Measurements from ENCODE around the gene RERE.

Gene RERE

DNA sequence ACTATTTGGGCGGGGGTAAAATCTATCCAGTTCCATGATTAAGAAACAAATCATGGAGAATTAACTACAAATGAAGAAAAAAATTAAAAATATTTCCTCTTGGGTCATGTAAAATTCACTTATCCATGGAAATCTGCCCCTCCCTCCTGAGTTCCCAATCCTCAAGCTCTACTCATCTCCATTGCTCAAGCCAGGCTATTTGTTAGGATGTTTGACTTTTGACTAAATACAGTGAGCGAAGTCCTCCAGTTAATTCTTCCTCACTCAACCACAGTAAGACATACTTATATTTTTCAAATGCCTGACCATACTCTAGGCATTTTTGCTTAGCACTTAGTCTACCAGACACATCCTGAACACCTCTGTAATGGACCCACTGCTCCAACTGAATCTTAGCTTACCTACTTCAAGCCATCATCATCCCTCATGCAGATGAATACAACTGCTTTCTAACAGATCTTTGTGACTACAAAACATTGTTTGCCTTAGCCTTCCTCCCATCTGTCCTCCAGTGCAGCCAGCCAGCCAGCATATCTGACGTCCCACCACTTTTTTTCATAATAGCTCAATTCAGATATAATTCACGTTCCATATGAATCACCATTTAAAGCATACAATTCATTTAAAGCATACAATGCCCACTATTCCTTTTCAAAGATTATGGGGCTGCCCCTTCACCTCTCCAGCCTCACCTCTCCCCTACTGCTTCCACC is 154.2 kb downstream of the RERE start:
- no peak for DNase-seq

DNA sequence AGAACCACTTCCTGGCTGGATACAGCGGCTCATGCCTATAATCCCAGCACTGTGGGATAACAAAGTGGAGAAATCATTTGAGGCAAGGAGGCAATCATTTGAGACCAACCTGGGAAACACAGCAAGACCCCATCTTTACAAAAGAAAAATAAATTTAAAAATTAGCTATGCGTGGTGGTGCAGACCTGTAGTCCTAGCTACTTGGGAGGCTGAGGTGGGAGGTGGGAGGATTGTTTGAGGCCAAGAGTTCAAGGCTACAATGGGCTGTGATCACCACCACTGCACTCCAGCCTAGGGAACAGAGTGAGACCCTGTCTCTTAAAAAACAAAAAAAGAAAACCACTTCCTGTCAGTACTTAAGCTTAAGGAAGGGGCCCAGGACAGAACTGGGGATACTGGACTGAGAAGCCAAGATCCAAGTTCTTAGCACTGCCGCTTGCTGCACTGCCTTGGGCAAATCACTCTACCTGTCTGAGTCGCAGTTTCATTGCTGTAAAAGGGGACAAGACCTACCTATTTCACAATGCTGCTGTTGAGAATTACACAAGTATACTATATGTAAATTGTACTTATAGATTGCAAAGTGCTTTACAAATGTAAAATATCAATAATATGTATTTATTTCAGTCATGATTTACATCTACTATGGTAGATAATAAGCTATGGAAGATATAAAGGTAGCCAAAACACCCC is 154.9 kb downstream of the RERE start:
- DNase-seq = no peak

DNA sequence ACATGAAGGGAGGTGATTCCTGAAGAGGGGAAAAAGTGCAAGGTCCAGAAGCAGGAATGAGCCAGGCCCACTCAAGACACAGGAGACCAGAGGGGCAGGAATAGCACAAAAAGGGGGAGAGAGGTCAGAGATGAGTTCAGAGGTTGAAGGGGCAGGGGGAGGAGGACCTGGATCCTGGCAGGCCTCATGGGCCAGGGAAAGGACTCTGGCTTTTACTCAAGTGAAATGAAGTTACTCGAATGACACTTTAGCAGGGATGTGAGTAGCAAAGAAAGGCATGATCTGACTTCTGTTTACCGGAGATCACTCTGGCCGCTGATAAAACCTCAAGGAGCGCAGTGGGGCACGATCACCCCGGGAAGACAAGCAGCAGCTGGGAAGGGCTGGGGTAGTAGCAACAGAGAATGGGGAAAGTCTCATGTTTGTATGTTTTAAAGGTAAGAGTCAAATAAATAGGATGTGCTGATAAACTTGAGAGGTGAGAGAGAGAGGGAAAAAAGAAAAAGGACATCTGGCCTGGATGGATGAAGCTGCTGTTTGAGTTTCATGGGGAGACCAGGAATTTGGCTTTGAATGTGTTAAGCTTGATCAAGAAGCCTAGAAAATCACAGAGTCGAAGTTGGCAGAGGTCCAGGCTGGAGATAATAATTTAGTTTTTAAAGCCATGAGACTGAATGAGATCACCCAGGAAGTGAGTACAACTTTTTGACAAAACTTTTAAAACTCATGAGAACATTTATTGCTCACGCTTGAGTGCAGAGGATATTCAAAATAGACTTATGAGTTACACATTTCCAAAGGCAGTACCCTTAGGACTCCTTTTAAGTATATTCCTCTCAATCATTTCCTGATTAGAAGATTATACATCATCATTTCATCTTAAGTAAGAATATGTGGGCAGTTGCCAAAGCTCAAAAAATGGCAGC is 156.0 kb downstream of the RERE start:
- DNase-seq = no peak

DNA sequence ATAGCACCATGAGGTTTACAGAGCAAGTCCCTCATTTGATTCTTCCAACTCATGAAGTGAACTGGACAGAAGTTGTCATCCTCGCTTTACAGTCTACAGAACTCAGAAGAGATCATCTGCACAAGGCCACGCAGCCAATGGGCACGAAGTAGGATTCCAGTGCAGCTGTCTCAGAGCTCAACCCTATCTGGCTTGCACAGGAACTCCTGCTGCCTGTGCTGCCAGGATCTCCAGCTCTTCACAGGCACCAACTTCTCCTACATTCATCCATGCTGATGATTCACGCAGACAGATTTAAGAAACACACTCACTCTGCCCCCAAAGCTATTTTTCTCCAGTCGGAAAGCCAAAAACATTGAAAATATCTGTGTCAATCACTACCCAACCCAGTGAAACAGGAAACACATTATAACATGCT is 157.0 kb downstream of the RERE start:
- DNase-seq = no peak

DNA sequence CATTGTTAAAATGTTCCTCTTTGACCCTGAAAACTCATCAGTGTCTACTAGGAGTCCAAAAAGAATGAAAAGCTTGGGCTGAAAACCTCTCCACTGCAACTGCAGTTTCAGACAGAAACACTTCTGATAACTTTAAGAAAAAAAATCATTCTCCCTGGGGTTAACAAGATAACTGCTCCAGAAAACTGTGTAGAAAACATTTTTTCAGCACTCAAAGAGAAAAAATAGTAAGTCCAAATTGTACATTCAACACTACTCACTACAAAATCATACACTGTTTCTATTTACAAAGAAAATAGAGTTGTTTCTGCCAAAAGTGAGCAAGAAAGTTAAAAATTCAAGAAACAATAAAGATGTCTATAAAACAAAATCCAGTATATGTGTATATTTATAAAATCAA is 157.8 kb downstream of the RERE start:
- DNase-seq = no peak

DNA sequence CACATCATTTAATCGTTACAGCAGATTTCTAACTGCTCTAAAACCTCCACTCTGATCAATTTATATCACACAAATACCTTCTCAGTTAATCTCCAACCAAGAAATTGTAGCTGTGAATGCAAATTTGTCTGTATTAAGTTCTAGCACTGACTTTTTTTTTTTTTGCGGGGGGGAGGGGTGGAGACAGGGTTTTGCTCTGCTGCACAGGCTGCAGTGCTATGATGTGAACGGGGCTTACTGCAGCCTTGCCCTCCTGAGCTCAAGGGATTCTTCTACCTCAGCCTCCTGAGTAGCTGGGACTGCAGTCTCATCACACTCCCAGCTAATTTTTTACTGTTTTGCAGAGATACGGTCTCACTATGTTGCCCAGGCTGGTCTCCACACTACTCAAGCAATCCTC is 163.6 kb downstream of the RERE start:
- DNase-seq = no peak

DNA sequence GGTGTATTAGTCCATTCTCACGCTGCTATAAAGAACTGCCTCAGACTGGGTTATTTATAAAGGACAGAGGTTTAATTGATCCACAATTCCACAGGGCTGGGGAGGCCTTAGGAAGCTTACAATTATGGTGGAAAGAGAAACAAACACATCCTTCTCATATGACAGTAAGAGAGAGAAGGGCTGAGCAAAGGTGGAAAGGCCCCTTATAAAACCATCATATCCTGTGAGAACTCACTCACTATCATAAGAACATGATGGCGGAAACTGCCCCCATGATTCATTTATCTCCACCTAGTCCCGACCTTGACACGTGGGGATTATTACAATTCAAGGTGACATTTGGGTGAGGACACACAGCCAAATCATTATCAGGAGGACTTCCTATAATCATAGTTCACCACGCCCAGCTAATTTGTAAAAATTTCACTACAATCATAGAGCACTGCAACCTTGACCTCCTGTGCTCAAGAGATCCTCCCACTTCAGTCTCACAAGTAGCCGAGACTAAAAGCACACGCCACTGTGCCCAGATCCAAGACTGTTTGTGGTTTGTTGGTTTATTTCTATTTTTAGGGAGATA is 164.9 kb downstream of the RERE start:
- DNase-seq = no peak

DNA sequence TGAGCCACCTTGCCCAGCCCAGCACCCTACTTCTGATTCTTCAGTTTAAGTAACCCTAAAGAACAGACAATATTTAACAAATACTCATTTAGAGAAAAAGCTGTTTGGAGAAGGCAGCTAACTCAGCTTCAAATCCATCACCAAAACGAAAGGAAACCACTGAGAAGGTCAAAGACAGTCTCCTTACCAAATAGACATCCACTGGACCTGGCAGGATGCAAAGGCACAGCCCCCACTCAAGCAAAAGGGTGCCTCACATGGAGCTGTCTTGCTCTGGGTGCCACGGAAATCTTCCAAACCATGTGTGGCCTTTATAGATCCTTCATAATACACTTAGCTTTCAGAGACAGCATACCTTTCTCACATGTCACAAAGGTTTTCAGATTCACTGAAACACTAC is 165.5 kb downstream of the RERE start:
- DNase-seq = no peak

DNA sequence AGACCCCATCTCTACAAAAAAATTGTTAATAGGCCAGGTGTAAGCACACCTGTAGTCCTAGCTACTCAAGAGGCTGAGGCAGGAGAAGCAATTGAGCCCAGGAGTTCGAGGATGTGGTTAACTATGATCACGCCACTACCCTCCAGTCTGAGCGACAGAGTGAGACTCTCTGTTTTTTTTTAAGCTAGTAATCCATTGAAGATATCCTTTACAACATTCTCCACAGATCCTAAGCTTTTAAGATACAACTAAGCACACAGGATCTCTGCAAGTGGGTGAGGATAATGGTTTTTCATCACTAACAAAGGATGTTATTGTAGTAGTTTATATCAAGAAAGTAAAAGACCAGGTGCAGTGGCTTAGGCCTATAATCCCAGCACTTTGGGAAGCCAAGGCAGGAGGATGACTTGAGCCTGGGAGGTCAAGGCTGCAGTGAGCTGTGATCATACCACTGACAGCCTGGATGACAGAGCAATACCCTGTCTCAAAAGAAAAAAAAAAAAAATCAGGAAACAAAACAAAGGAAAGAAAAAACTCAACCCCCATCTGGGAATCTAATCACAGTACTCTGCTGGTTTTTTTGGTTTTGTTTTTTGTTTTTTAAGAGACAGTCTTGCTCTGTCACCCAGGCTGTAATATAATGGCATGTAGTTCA is 166.1 kb downstream of the RERE start:
- DNase-seq = peak; percentile 43

DNA sequence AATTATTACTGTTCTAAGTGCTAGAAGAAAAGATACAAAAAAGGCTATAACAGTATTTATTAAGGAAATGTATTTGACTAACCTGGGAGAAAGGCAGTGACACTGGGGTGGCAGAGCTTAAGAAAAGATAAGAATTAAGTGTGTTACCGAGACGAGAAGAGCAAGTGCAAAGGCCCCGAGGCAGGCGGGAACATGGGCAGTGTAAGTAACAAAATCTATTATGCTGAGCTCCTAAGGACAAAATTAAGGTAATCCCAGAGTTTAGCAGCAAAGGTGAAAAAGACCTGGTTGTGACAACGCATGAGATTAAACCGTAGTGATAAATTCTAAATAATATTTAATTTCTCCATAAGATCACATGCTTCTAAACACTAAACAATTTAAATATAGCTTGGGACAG is 167.6 kb downstream of the RERE start:
- no peak for DNase-seq

DNA sequence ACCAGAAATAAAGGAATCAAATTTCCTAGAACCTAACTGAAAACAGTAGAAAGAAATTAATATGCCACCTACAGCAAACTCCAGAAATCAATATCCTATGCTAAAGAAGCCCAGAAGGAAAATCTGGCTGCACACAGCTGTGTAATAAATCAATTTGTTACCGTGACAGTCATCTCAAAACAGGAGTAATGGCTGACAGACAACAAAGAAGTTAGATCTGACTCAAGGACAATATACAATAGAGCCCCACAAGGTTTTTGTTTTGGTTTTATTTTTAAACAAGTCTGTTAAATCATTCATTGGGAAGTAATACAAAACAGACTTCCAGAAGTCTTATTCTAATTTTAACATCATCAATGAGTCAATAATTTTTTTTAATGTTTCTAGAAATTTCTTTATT is 168.4 kb downstream of the RERE start:
- DNase-seq = no peak

DNA sequence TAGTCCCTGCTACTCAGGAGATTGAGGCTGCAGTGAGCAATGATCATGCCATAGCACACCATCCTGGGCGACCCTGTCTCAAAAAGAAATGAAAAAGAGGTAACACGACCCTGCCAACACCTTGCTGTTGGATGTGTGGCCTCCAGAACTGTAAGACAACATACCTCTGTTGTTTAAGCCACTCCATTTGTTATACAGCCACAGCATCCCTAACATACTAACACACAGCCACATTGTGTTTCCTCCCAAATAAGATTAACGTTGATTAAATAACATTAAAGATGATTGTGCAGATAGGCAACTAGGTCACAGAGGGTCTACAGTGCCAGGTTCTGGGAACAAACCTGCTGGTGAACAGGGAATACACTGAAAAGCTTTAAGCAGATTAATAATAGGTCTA is 170.4 kb downstream of the RERE start:
- no peak for DNase-seq

DNA sequence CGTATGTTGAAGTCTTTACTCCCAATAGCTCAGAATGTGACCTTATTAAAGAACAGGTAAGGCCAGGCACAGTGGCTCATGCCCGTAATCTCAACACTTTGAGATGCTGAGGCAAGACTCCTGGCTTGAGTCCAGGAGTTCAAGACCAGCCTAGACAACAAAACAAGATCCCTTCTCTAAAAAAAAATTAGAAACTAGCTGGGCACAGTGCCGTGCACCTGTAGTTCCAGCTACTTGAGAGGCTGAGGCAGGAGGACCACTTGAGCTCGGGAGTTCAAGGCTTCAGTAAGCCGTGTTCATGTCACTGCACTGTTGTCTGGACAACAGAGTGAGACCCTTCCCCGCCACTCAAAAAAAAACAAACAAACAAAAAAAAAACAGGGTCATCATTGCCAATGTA is 171.3 kb downstream of the RERE start:
- DNase-seq = no peak

DNA sequence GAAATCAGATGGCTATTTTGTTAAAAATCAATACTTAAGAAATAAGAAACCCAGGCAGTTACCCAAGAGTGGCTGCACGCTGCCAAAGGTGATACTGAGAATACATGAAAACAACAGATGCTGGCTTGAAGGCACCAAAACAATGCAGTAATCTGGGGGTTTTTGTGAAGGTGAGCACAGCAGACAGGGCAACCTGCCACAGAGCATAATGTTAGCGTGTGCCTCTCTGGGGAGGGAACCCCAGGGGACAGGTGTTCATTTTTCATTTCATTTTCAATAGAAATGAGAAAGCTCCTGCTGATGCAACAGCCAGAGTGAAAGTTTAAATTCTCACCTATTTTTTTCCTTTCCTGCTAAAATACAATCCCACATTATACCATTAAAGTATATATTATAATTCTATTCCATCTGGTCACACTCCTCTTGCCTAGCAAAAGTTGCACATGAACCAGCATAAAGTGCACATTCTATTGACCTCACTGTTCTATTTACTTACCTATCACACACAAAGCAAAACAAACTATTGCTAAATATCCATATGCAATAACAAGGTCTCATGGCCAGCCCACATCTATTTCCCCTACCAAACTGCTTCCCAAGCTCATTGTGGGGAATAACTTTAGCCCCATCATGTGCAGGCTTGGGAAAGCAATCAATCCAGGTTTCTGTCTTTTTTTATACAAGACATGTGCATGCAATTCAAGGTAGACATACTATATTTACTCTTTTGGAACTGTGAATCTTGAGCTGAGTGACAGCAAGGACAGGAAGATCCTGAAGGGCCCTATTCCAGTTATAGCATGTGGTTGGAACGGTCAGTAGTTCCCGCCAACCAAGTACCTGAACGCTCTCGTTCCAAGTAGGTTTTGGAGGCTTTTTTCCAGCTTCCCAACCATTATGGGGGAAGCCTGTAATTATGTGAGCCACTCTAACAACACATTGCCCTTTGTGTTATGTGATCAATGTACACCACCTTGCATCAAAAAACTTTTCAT is 173.6 kb downstream of the RERE start:
- no peak for DNase-seq

DNA sequence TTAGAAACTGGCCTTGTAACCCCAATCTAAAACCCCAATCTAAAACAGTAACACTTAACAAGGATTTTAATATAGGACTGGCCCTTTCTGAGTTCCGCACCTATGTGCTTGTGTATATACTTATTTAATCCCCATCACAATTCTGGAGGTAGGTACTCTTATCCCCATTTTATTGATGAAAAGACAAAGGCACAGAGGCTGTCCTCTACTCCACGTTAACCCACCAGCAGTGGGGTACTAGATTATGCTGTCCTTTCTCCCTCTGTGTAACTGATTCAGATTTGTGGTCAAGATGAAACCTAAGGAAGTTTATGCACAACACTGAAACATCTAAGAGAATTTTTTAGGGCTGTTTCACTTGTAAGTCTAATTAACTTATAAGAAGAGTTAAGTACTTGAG is 175.3 kb downstream of the RERE start:
- no peak for DNase-seq

DNA sequence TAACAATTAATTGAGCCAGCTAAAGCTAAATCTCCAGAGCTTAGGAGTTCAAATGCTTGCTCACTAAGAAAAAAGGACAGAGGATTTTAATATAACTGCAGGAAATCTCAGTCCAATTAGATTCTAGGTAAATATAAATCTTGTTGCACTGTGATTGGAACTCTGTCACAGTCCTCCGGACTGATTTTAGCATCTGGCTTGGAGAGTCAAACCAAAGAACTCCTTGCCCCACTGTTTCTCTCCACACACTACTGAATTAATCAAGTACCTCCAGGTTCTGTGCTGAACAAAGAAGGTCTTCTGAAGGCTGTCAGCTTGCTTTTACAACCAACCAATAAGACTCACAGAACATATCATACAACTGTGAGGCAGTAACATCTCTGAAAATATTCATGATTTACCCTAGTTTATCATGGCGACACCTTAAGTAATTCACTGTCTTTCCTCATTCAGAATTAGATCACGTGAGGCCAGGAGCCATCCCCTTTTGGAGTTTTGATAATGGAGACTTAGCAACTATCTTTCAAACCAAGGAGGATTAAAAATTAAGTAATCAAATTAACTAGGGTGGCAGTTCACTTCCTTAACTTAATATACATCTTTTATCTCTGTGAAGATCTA is 176.0 kb downstream of the RERE start:
- no peak for DNase-seq

DNA sequence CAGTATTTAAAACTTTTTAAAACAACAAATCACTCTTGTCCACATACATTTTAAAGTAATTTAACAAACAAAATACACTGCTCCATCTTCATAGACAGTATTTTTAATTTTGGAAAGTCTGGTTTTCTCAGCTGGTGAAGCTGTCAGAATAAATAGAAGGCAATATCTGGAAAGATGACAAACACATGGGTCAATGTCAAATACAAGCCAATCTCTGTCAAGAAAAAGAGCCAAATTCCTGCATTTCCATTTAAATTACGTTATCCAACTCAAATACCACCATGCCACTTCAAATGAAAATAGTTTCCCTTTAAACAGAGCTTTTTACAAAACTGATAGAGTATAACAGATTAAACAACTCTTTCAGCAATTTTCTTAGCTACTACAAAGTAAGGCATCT is 176.5 kb downstream of the RERE start:
- DNase-seq = no peak

DNA sequence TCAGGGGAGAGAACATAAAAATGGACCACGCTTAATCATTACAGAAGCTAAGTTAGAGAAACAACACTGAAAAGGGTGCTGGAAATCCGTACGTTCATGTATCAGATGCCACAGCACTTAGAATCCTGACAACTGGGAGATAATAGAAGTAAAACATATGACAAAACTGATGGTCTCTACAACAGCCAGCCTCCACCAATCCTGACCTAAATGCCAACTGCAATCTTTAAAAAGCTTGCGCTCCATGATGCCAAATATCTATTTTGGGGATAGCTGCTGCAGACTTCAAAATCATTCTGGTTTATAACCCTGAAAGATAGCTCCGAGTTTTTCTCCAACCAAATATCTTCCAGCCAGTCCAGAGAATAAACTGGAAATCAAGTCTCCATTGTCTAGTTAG is 178.3 kb downstream of the RERE start:
- no peak for DNase-seq

DNA sequence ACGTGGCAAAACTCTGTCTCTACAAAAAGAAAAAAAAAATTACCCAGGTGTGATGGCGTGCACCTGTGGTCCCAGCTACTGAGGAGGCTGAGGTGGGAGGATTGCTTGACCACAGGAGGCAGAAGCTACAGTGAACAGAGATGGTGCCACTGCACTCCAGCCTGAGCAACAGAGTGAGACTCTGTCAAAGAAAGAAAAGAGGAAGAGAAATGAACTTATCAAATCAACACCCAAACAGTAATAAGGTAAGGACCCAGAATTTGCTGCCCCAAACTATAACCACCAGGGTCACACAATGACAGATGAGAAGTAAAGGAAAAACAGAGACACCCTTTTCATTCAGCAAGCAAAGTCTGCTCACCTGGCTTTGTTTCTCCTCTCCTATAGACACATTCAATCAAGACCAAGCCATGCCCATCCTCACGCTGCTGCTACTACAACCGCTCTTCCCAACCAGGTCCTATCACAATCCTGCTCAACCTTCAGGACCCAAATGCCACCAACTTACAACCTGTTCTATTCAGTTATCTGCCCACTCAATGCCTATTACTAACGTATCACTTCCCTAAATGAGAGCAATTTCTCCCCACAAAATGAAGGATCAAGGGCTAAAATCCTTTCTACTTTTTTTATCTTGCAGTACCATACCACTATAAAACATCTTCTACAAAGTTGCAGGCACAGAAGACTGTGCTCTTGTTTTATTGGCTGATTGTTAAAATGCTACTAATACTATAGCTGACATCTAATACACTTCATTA is 183.5 kb downstream of the RERE start:
- no peak for DNase-seq

DNA sequence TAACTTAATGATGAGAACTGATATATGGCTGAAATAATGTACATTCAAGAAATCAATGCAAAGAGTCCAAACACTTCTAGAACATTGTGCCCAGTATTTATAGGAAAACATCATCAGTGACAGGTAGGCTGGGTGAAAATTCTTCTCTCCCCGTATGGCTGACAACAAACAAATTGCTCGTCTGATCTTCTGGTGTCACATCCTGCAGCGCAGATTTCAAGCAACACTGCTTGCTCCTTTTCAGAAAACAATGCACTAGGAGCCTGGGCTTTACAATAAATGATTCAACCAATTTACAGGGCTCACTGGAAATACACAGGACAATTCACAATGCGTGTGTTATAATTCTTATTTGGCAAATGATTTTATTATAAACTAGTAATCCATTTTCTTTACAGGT is 185.3 kb downstream of the RERE start:
- DNase-seq = no peak
